AG09309 (cell line): ENCODE results near the gene MAPK14.

Source experiments
- DNase-seq: peaks from one replicate; pipeline ENCODE4 v3.0.0-alpha.2; 2010; ENCODE audit warnings: low read depth
- H3K4me3 ChIP-seq: 2 replicates; pipeline ENCODE4 v1.5.1; 2011; ENCODE audit warnings: mild to moderate bottlenecking, low read depth, low read length, moderate library complexity; ENCODE audit not compliant: control insufficient read depth
- CTCF ChIP-seq: IDR thresholded peaks from 2 replicates; pipeline ENCODE4 v1.5.1; 2011; ENCODE audit warnings: mild to moderate bottlenecking, low read depth, low read length, inconsistent platforms; ENCODE audit not compliant: insufficient read depth, control insufficient read depth; ENCODE audit errors: missing control alignments

The MAPK14 gene

GRCh38 chr6:36135053-36135731 is 107.6 kb downstream of the MAPK14 start:
- H3K4me3 ChIP-seq = no peak overlapping the region
- DNase-seq = no peak
- TF ChIP-seq CTCF = no peak

- TF ChIP-seq CTCF = no peak
- H3K4me3 ChIP-seq = no peak overlapping the region
- DNase-seq = no peak
Measured at GRCh38 chr6:36136034-36136433, 108.4 kb downstream of the MAPK14 start.

GRCh38 chr6:36136551-36136950 is 108.9 kb downstream of the MAPK14 start:
- H3K4me3 ChIP-seq = no peak overlapping the region
- no peak for TF ChIP-seq CTCF
- no peak for DNase-seq

- TF ChIP-seq CTCF = no peak
- H3K4me3 ChIP-seq = no peak overlapping the region
- no peak for DNase-seq
Measured at GRCh38 chr6:36138667-36139066, 111.1 kb downstream of the MAPK14 start.

GRCh38 chr6:36139431-36139830 is 111.8 kb downstream of the MAPK14 start:
- peak; percentile 30 for TF ChIP-seq CTCF
- H3K4me3 ChIP-seq = no peak overlapping the region

GRCh38 chr6:36139991-36140710 is 112.5 kb downstream of the MAPK14 start:
- H3K4me3 ChIP-seq = no peak overlapping the region
- no peak for TF ChIP-seq CTCF
- no peak for DNase-seq

More at GRCh38 chr6:36139431-36139830, 111.8 kb downstream of the MAPK14 start:
- DNase-seq = no peak

GRCh38 chr6:36141091-36141490 is 113.5 kb downstream of the MAPK14 start:
- H3K4me3 ChIP-seq = no peak overlapping the region
- TF ChIP-seq CTCF = no peak
- DNase-seq = no peak
